NCI-H1105 (cell line): Measurements from ENCODE around the gene TEAD1.

ENCODE experiments used
- DNase-seq: peaks from one replicate; lab custom pipeline; 2025; lab: John Stamatoyannopoulos, UW

The TEAD1 gene

GRCh38 chr11:12686246-12687060, 12.2 kb downstream of the TEAD1 start:
- no peak for DNase-seq

GRCh38 chr11:12687216-12687623, 13.0 kb downstream of the TEAD1 start:
- no peak for DNase-seq

DNA sequence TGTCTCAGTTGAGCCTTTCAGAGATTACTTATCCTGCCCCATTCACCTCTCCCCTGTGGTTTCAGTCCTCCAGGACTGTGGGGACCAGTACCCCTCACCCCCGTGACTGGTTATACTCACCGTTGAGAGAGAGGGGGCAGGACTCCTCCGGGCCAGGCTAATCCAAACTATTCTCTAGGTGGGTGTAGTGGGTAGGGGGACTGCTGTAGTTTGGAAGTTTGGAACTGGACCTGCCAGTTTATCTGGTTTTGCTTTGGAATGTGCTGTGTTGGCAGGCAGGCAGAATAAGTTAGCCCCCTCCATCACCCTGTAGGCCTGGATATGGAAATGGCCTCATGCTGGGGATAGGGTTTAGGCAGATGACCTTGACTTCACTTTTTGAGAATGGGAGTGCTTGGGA, 13.5 kb downstream of the TEAD1 start:
- DNase-seq: no peak

- DNase-seq: peak; percentile 49
These were observed 15.0 kb downstream of the TEAD1 start for GRCh38 chr11:12689029-12689755.

- DNase-seq: no peak
These were observed 16.4 kb downstream of the TEAD1 start for GRCh38 chr11:12690663-12691062.

DNA sequence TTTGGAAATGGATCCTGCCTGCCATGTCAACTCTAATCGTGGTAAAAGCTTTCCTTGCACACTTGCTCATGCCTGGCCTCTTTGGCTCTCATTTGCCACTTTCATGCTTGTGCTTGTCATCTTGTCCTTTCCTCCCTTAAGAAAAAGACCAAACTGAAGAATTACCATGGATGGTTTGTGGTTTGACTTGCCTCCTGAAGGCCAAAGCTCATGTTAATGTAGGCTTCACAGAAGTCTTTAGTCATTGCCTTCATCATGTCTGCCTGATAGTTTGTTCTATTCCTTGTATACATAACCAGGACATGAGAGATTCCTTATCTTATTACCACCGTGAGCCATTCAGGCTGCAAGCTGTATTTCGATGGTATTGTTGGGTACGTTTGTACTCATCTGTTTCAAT, 17.3 kb downstream of the TEAD1 start:
- DNase-seq: no peak

- DNase-seq: peak; percentile 62
These were observed 18.2 kb downstream of the TEAD1 start for GRCh38 chr11:12692229-12693075.

GRCh38 chr11:12693094-12693478, 18.9 kb downstream of the TEAD1 start:
- no peak for DNase-seq

- peak; percentile 82 for DNase-seq
These were observed 19.4 kb downstream of the TEAD1 start for GRCh38 chr11:12693479-12694182.

GRCh38 chr11:12694183-12694531, 19.9 kb downstream of the TEAD1 start:
- peak; percentile 81 for DNase-seq

GRCh38 chr11:12695221-12695794, 21.1 kb downstream of the TEAD1 start:
- no peak for DNase-seq

DNA sequence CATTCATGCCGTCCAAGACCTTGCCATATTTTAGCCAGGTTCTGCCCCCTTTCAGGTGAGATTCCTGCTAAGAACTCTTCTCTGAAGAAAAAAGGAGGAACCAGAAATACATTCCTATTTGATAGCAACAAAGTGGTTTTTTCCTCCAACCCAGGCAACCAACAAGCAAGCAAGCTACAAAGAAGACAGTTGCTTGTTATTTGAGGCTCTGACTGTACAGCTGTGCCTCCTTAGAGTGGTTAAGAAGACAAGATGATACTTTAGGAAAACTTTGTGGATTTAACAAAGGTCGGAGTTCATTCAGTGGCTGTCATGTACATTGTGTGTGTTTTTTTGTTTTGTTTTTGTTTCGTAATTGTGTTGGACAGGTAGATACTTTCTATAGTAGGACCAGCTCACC, 21.7 kb downstream of the TEAD1 start:
- DNase-seq: no peak

- DNase-seq: peak; percentile 72
These were observed 22.8 kb downstream of the TEAD1 start for GRCh38 chr11:12696911-12697581.

DNA sequence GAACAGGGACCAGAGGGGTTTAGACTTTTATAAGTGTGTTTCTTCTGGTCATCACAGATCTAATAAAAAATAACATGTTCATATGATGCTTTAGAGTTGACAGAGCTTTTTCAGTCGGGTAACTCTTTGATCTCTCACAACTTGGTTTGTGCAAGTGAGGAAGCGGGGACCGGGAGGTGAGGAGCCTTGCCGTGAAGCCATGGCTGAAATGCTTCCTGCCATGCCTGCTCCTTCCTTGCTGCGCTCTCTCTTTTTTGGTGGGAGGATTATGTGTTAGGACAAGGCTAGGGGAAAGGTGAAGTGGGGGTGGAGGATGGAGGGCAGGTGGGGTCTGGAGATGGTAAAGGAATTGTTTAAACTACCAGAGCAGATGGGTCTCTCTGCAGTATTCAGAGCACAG, 23.8 kb downstream of the TEAD1 start:
- no peak for DNase-seq

GRCh38 chr11:12701811-12702592, 27.8 kb downstream of the TEAD1 start:
- no peak for DNase-seq

- DNase-seq: no peak
These were observed 28.8 kb downstream of the TEAD1 start for GRCh38 chr11:12702999-12703453.

DNA sequence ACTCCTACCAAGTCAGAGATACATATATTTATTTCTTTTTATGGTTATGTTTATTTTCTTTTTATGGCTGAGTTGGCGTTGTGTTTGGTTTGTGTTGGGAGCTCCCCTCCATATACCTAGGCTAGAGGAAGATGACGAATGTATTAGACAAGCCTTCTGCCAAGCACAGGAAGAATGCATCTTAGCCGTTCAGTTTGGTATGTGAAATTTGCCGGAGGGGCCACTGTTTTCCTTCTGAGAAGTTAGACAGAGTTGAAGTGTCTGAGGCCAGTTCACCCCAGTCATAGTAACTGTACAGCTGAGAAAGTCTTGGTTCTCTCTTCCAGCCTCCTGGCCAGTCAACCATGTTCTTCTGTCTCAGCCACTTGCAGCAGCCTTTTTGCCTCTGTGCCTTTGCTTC, 29.8 kb downstream of the TEAD1 start:
- no peak for DNase-seq

- DNase-seq: no peak
These were observed 31.7 kb downstream of the TEAD1 start for GRCh38 chr11:12705874-12706273.

GRCh38 chr11:12706545-12707499, 32.6 kb downstream of the TEAD1 start:
- DNase-seq: peak; percentile 75
